HG02678 (cell line): ENCODE measurements around the gene GMCL2.

Experiments used
- ATAC-seq: cut with Tn5 transposase; IDR thresholded peaks from one replicate; pipeline ENCODE4 v1.9.1; 2021; ENCODE audit warnings: mild to moderate bottlenecking, moderate library complexity; ENCODE audit not compliant: unreplicated experiment

Gene GMCL2

DNA sequence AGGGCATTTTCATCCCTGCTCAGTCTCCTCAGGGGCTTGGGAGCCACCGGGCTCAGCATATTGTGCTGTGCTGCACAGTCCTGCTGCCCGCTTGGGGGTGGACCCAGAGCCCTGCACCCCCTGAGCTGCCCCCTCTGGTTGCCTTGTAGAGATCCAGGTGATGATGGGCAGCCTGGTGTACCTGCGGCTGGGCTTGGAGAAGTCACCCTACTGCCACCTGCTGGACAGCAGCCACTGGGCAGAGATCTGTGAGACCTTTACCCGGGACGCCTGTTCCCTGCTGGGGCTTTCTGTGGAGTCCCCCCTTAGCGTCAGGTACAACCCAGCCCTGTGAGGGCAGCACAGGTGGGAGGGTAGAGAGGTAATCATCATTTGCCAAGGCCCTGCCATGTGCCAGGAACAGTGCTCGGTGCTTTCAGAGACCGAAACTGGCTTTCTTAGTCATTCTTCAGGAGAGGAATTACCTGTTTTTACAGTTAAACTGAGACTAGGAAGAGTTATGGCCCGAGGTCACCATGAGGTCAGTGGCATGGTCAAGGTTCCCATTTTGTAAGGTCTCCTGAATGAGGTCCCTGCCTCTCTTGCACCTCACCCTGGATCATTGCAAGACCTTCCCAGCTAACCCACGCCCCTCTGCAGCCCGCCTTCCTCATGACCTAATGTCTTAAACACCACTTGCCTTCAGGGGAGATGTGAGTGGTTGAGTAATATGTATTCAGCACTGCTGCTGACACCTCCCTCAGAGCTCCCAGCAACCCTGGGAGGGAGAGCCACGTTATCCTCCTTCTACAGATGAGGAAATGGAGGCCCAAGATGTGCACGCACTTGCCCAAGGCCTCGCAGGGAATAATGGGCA is 41.0 kb downstream of the GMCL2 start:
- ATAC-seq: peak; percentile 69

DNA sequence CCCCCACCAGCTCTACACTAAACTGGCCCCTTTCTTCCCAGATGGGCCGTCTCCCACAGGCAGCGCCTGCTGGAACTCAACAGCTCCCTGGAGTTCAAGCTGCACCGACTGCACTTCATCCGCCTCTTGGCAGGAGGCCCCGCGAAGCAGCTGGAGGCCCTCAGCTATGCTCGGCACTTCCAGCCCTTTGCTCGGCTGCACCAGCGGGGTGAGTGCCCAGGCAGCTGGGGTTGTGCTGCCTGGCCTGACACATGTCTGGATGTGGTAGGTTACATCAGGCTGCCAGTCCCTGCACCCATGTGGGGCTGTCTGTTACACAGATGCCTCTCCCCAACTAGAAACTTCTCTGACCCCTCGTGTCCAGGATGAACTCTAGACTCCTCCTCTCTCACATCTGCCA is 43.3 kb downstream of the GMCL2 start:
- ATAC-seq: no peak

DNA sequence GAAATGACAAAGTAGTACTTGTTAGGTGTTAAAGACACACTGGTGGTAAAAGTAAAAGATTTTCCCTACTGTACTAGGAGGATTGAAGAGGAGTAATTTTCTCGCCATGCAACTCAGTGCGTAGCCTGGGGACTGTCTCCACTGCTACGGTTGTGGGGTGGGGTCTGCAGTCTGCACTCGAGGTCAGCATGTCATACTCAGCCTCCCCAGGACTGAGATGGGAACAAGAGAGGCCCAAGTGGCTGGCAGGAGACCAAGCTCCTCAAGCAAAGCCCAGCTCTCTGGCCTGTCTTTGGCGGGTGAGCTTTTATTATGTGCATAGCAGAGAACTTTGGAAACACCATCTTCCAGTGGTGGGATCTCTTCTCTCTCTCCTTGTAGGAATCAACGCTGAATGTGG is 43.9 kb downstream of the GMCL2 start:
- no peak for ATAC-seq

DNA sequence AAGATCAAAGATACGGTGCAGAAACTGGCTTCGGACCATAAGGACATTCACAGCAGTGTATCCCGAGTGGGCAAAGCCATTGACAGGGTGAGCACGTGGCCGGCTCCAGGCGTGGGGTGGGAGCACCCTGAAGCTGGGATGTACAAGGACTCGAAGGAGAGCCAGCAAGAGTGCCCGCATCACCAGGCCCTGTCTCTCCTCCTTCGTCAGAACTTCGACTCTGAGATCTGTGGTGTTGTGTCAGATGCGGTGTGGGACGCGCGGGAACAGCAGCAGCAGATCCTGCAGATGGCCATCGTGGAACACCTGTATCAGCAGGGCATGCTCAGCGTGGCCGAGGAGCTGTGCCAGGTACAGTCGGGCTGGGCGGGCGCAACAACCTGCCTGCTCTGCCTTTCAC is 44.5 kb downstream of the GMCL2 start:
- ATAC-seq: no peak

DNA sequence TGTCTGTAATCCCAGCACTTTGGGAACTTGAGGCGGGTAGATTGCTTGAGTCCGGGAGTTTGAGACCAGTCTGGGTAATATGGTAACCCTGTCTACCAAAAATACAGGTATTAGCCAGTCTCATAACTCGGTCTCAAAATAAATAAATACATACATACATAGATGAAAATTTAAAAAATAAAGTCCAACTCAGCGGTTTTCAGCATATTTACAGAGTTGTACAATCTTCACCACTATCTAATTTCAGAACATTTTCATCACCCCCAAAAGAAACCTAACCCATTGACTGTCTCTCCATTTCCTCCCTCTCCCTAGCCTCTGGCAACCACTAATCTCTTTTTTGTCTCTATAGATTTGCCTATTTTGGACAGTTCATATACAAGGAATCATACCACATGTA is 45.6 kb downstream of the GMCL2 start:
- no peak for ATAC-seq

DNA sequence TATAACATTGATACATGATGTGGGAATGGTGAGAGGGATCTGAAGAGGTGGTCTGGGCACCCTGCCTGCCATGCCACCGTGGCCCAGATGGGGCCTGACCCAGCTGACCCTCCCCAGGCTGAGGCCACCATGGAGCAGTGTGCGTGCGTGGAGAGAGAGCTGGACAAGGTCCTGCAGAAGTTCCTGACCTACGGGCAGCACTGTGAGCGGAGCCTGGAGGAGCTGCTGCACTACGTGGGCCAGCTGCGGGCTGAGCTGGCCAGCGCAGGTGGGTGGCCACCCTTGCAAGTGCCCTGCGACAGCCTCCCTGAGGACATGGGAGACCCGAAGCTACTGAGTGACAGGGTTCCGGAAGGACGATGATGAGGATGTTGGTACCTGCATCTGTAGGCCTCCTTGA is 49.2 kb downstream of the GMCL2 start:
- no peak for ATAC-seq

DNA sequence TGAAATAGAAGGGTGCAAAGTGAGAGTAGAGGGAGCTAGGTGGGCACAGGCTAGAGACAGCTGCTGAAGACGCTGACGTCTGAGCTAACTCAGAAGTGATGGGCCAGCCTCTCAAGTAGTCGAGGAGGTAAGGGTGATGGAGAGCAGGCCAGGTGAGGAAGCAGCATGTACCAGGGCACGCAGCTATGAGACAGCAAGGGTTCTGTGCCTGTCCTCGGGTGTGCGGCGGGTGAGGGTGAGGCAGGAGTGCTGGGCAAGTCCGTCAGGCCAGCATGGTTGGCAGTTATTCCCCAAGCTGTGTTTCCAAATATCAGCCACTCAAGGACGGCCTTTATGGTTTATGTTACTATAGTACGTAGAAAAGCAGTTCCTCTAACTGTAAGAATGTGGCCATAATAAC is 50.2 kb downstream of the GMCL2 start:
- ATAC-seq: no peak
